Neural progenitor cell (in vitro differentiated cells): ENCODE measurements around the gene BCAS3. TPM values are rescaled to one million over a fixed set of nuclear protein-coding genes. Genes with fewer than 3 reads are reported as not detected.

Source experiments
- DNase-seq: peaks from one replicate; pipeline ENCODE4 v3.0.0-alpha.2; 2016; ENCODE audit warnings: low spot score
- H2AFZ ChIP-seq: fragments of 200-600 bp; sonication (generic); replicated peaks from 2 replicates; pipeline ENCODE4 v1.6.1; 2016; ENCODE audit warnings: antibody characterized with exemption
- H3F3A ChIP-seq: fragments of 200-600 bp; sonication (generic); 2 replicates; pipeline ENCODE4 v1.6.1; 2016; ENCODE audit warnings: antibody characterized with exemption, low read depth
- H3K27ac ChIP-seq: fragments of 200-600 bp; sonication (generic); 2 replicates; pipeline ENCODE4 v1.5.1; 2016; ENCODE audit warnings: mild to moderate bottlenecking
- H3K27me3 ChIP-seq: fragments of 200-600 bp; sonication (generic); 2 replicates; pipeline ENCODE4 v1.6.1; 2016; ENCODE audit warnings: mild to moderate bottlenecking, moderate library complexity
- H3K36me3 ChIP-seq: fragments of 200-600 bp; sonication (generic); 2 replicates; pipeline ENCODE4 v1.5.1; 2016
- H3K4me1 ChIP-seq: fragments of 200-600 bp; sonication (generic); 2 replicates; pipeline ENCODE4 v1.6.1; 2016; ENCODE audit warnings: mixed run types
- H3K4me2 ChIP-seq: fragments of 200-600 bp; sonication (generic); 2 replicates; pipeline ENCODE4 v1.6.1; 2016
- H3K4me3 ChIP-seq: fragments of 200-600 bp; sonication (generic); 2 replicates; pipeline ENCODE4 v1.5.1; 2016
- H3K79me2 ChIP-seq: fragments of 200-600 bp; sonication (generic); 2 replicates; pipeline ENCODE4 v1.6.1; 2016; ENCODE audit warnings: low read depth
- H3K9ac ChIP-seq: fragments of 200-600 bp; sonication (generic); 2 replicates; pipeline ENCODE4 v1.6.1; 2016
- H3K9me3 ChIP-seq: fragments of 200-600 bp; sonication (generic); 2 replicates; pipeline ENCODE4 v1.5.1; 2016; ENCODE audit warnings: low read depth
- H4K20me1 ChIP-seq: fragments of 200-600 bp; sonication (generic); 2 replicates; pipeline ENCODE4 v1.6.1; 2016; ENCODE audit warnings: low read depth
- H3K27ac Mint-ChIP-seq: 3 replicates; pipeline ENCODE4 v1.8.0; 2021; ENCODE audit warnings: mixed read lengths
- H3K27me3 Mint-ChIP-seq: 2 replicates; pipeline ENCODE4 v1.8.0; 2022; ENCODE audit warnings: low read depth, mild to moderate bottlenecking, inconsistent platforms, moderate library complexity, mixed read lengths; ENCODE audit not compliant: insufficient read depth
- H3K36me3 Mint-ChIP-seq: 3 replicates; pipeline ENCODE4 v1.8.0; 2021; ENCODE audit warnings: mixed read lengths
- H3K4me1 Mint-ChIP-seq: 3 replicates; pipeline ENCODE4 v1.8.0; 2021; ENCODE audit warnings: mixed read lengths
- H3K4me3 Mint-ChIP-seq: 3 replicates; pipeline ENCODE4 v1.8.0; 2021; ENCODE audit warnings: mild to moderate bottlenecking, moderate library complexity, mixed read lengths
- H3K9me3 Mint-ChIP-seq: 3 replicates; pipeline ENCODE4 v1.8.0; 2020; ENCODE audit warnings: mixed read lengths
- CTCF ChIP-seq: fragments of 200-600 bp; sonication (generic); IDR thresholded peaks from 2 replicates; pipeline ENCODE4 v1.5.1; 2017; ENCODE audit warnings: antibody characterized with exemption, mild to moderate bottlenecking
- EZH2 ChIP-seq: fragments of 200-600 bp; sonication (generic); IDR thresholded peaks from 2 replicates; pipeline ENCODE4 v1.6.1; 2017; ENCODE audit warnings: antibody characterized with exemption, mild to moderate bottlenecking, moderate library complexity
- EZH2phosphoT487 ChIP-seq: fragments of 200-600 bp; sonication (generic); IDR thresholded peaks from 2 replicates; pipeline ENCODE4 v1.6.1; 2017; ENCODE audit warnings: antibody characterized with exemption
- total RNA-seq: library from RNA; depleted of rRNA; stranded (reverse); fragments of >200 nt; gene quantifications from 2 replicates; pipeline ENCODE4 v1.2.3, GENCODE V29; 2015; ENCODE audit warnings: low replicate concordance

BCAS3 gene
- total RNA-seq, 1 donor from 2014 or later, result 60.9 TPM

- no peak overlapping the region for H3K27ac Mint-ChIP-seq
- H3K4me2 ChIP-seq, result no peak overlapping the region
- H3K79me2 ChIP-seq, result no peaks in the 10 kb centered on the region
- no peaks in the 10 kb centered on the region for H3K27me3 ChIP-seq
- no peaks in the 10 kb centered on the region for H3K36me3 ChIP-seq
- no peaks in the 10 kb centered on the region for H3K9me3 Mint-ChIP-seq
- no peak overlapping the region for H3K9ac ChIP-seq
- H3K4me3 Mint-ChIP-seq, result no peak overlapping the region
- H3K36me3 Mint-ChIP-seq, result peaks cover 3% of the 10 kb centered on the region
- H3K27me3 Mint-ChIP-seq, result peaks cover 2% of the 10 kb centered on the region
- no peaks in the 10 kb centered on the region for H3K9me3 ChIP-seq
- no peaks in the 10 kb centered on the region for H3F3A ChIP-seq
- no peaks in the 10 kb centered on the region for H3K4me1 Mint-ChIP-seq
- TF ChIP-seq EZH2 (no peak), CTCF (no peak), EZH2phosphoT487 (no peak)
- H3K4me1 ChIP-seq, result no peaks in the 10 kb centered on the region
- H4K20me1 ChIP-seq, result no peaks in the 10 kb centered on the region
- DNase-seq, result no peak
- H2AFZ ChIP-seq, result no peak overlapping the region
- H3K4me3 ChIP-seq, result no peak overlapping the region
- H3K27ac ChIP-seq, result no peak overlapping the region
Observed at GRCh38 chr17:60695960-60696359, 18.3 kb downstream of the BCAS3 start.

- Histone ChIP-seq H3K27ac (no peak overlapping the region), H3F3A (no peaks in the 10 kb centered on the region), H3K4me3 (no peak overlapping the region), H3K9ac (no peak overlapping the region), H3K79me2 (no peaks in the 10 kb centered on the region), H2AFZ (no peak overlapping the region), H3K4me2 (no peak overlapping the region), H4K20me1 (no peaks in the 10 kb centered on the region), H3K4me1 (no peaks in the 10 kb centered on the region), H3K27me3 (no peaks in the 10 kb centered on the region), H3K36me3 (no peaks in the 10 kb centered on the region), H3K9me3 (no peaks in the 10 kb centered on the region)
- no peaks in the 10 kb centered on the region for H3K4me1 Mint-ChIP-seq
- no peak for TF ChIP-seq CTCF
- TF ChIP-seq EZH2phosphoT487, result no peak
- no peak for TF ChIP-seq EZH2
- DNase-seq, result no peak
- H3K36me3 Mint-ChIP-seq, result peaks cover 2% of the 10 kb centered on the region
- H3K9me3 Mint-ChIP-seq, result no peaks in the 10 kb centered on the region
- H3K4me3 Mint-ChIP-seq, result no peak overlapping the region
- H3K27me3 Mint-ChIP-seq, result no peaks in the 10 kb centered on the region
- H3K27ac Mint-ChIP-seq, result no peak overlapping the region
Observed at GRCh38 chr17:60699090-60699489, 21.4 kb downstream of the BCAS3 start.

GRCh38 chr17:60704170-60704569, 26.5 kb downstream of the BCAS3 start:
- Histone ChIP-seq H3K36me3 (no peaks in the 10 kb centered on the region), H3K27ac (no peak overlapping the region), H3K4me3 (no peak overlapping the region), H3F3A (no peaks in the 10 kb centered on the region), H3K4me1 (no peaks in the 10 kb centered on the region), H3K9ac (no peak overlapping the region), H3K79me2 (no peaks in the 10 kb centered on the region), H3K4me2 (no peak overlapping the region), H3K9me3 (no peaks in the 10 kb centered on the region), H4K20me1 (no peaks in the 10 kb centered on the region), H2AFZ (no peak overlapping the region), H3K27me3 (no peaks in the 10 kb centered on the region)
- H3K4me1 Mint-ChIP-seq, result no peaks in the 10 kb centered on the region
- TF ChIP-seq EZH2phosphoT487 (no peak), CTCF (no peak), EZH2 (no peak)
- DNase-seq, result no peak
- H3K27ac Mint-ChIP-seq, result no peak overlapping the region
- H3K36me3 Mint-ChIP-seq, result peaks cover 4% of the 10 kb centered on the region
- H3K27me3 Mint-ChIP-seq, result no peaks in the 10 kb centered on the region
- H3K9me3 Mint-ChIP-seq, result no peaks in the 10 kb centered on the region
- H3K4me3 Mint-ChIP-seq, result no peak overlapping the region
